Activated T-cell treated with anti-CD3 and anti-CD28 coated beads, Interleukin-2, amount 50 U/mL, for 24 hours (primary cell): Measurements from ENCODE around the gene ACBD4.

ENCODE experiments used
- DNase-seq: peaks from one replicate; pipeline ENCODE4 v3.0.0-alpha.2; 2020
- H3K27ac Mint-ChIP-seq: 2 replicates; pipeline ENCODE4 v1.8.0; 2020; ENCODE audit warnings: mild to moderate bottlenecking, mixed read lengths
- H3K27me3 Mint-ChIP-seq: 2 replicates; pipeline ENCODE4 v1.8.0; 2020; ENCODE audit warnings: mixed read lengths
- H3K36me3 Mint-ChIP-seq: 2 replicates; pipeline ENCODE4 v1.8.0; 2020; ENCODE audit warnings: low read depth, mixed read lengths
- H3K4me1 Mint-ChIP-seq: 2 replicates; pipeline ENCODE4 v1.8.0; 2020; ENCODE audit warnings: low read depth, mixed read lengths
- H3K4me3 Mint-ChIP-seq: 2 replicates; pipeline ENCODE4 v1.8.0; 2020; ENCODE audit warnings: mild to moderate bottlenecking, moderate library complexity, mixed read lengths
- H3K9me3 Mint-ChIP-seq: 2 replicates; pipeline ENCODE4 v1.8.0; 2020; ENCODE audit warnings: mixed read lengths

Gene ACBD4

GRCh38 chr17:45190503-45191255 lies 55.2 kb downstream of the ACBD4 start:
- Mint-ChIP-seq H3K36me3 (no peaks in the 10 kb centered on the region), H3K27me3 (no peaks in the 10 kb centered on the region), H3K27ac (no peak overlapping the region), H3K4me3 (no peak overlapping the region), H3K9me3 (no peaks in the 10 kb centered on the region), H3K4me1 (no peaks in the 10 kb centered on the region)
- DNase-seq: no peak
